ENCODE measurements around the gene TMEM41B. TPM values are rescaled to one million over a fixed set of nuclear protein-coding genes. Genes with fewer than 3 reads are reported as not detected.
A peak's percentile ranks its signal among the peaks of the same experiment; 100 is the strongest.

Gene TMEM41B
- total RNA-seq, 1 experiment from 2014 or later, result 67.2 TPM

DNA sequence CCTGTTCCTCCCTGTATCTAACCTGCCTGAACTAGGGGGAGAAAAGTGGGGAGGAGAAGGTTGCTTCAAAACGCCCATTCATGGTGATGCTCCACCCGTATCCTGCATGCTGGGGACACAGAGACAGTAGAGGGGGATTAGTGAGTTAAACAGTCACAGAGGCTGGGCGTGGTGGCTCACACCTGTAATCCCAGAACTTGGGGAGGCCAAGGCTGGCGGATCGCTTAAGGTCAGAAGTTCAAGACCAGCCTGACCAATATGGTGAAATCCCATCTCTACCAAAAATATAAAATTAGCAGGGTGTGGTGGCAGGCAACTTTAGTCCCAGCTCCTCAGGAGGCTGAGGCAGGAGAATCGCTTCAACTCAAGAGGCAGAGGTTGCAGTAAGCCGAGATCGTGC lies 47.5 kb downstream of the TMEM41B start:
- Histone ChIP-seq H2AFZ (ENCODE audit: low read depth, low read length, poor library complexity, severe bottlenecking) (no peak overlapping the region), H3K9ac (ENCODE audit: low read length) (no peak overlapping the region), H3K27ac (ENCODE audit: low read depth, low read length) (no peak overlapping the region), H3K9me2 (ENCODE audit: insufficient read depth) (peaks cover 4% of the 10 kb centered on the region; the same call in 1 of the 2 replicates), H4K20me1 (ENCODE audit: insufficient read depth) (peaks cover 3% of the 10 kb centered on the region; the same call in 1 of the 2 replicates), H3K36me3 (ENCODE audit: control insufficient read depth in 1 of 2, insufficient read depth in 2 of 2, low read length in 2 of 2) (no peaks in the 10 kb centered on the region), H3K4me2 (ENCODE audit: low read length) (no peak overlapping the region), H3K27me3 (ENCODE audit: insufficient read depth, low read length) (no peaks in the 10 kb centered on the region), H3K9me3 (ENCODE audit: control insufficient read depth in 1 of 2, insufficient read depth in 1 of 2, low read depth in 1 of 2, low read length in 2 of 2) (no peaks in the 10 kb centered on the region), H3K79me2 (ENCODE audit: insufficient read depth, low read length) (peaks cover 28% of the 10 kb centered on the region), H3K4me3 (replicated peaks in 1 of 2; ENCODE audit: low read depth in 1 of 2, low read length in 2 of 2) (no peak overlapping the region), H3K4me1 (ENCODE audit: control insufficient read depth in 1 of 2, insufficient read depth in 2 of 2, low read length in 2 of 2) (peaks cover 6 to 22% of the 10 kb centered on the region in 2 experiments)
- no peak for TF ChIP-seq CEBPB (IDR thresholded peaks at IDR 0.05; ENCODE audit: low read depth)
- ATAC-seq (no peak), DNase-seq (ENCODE audit: low read depth, low spot score) (no peak)
- RAD21 ChIA-PET (ENCODE audit: low non-redundant PET in 1 of 2, low total read pairs in 2 of 2, uncharacterized antibody in 2 of 2, unreplicated experiment in 2 of 2), result no interaction called here
- POLR2A ChIA-PET, result no interaction called here
- BruUV-seq (replicated peaks), result no TSS peak
- CTCF ChIA-PET, result no interaction called here
- intact Hi-C loops (cut with micrococcal nuclease), result no loop called here

- CTCF ChIA-PET, result no interaction called here
- Histone ChIP-seq H3K27me3 (ENCODE audit: insufficient read depth, low read length) (no peaks in the 10 kb centered on the region), H3K4me1 (ENCODE audit: control insufficient read depth in 1 of 2, insufficient read depth in 2 of 2, low read length in 2 of 2) (peaks cover 6 to 29% of the 10 kb centered on the region in 2 experiments), H4K20me1 (ENCODE audit: insufficient read depth) (peaks cover 3% of the 10 kb centered on the region; the same call in 1 of the 2 replicates), H2AFZ (ENCODE audit: low read depth, low read length, poor library complexity, severe bottlenecking) (no peak overlapping the region), H3K36me3 (ENCODE audit: control insufficient read depth in 1 of 2, insufficient read depth in 2 of 2, low read length in 2 of 2) (no peaks in the 10 kb centered on the region), H3K27ac (ENCODE audit: low read depth, low read length) (no peak overlapping the region), H3K9me3 (ENCODE audit: control insufficient read depth in 1 of 2, insufficient read depth in 1 of 2, low read depth in 1 of 2, low read length in 2 of 2) (no peaks in the 10 kb centered on the region), H3K9ac (ENCODE audit: low read length) (no peak overlapping the region), H3K9me2 (ENCODE audit: insufficient read depth) (peaks cover 4% of the 10 kb centered on the region; the same call in 1 of the 2 replicates), H3K4me3 (replicated peaks in 1 of 2; ENCODE audit: low read depth in 1 of 2, low read length in 2 of 2) (peak overlapping the region in 1 of 2 experiments; percentile 83; a peak in 1 of 4 replicates), H3K79me2 (ENCODE audit: insufficient read depth, low read length) (peaks cover 35% of the 10 kb centered on the region), H3K4me2 (ENCODE audit: low read length) (peak overlapping the region; percentile 95; the same call in 1 of the 2 replicates)
- POLR2A ChIA-PET, result no interaction called here
- TSS peak; percentile 88 for BruUV-seq (replicated peaks)
- intact Hi-C loops (cut with micrococcal nuclease), result no loop called here
- ATAC-seq (no peak), DNase-seq (ENCODE audit: low read depth, low spot score) (no peak)
- RAD21 ChIA-PET (ENCODE audit: low non-redundant PET in 1 of 2, low total read pairs in 2 of 2, uncharacterized antibody in 2 of 2, unreplicated experiment in 2 of 2), result interaction anchor here in 1 of 2 experiments (0.6 kb wide), 1 partner anchor 40 kb away, joined by 6 read pairs; no protein-coding TSS in a partner anchor
- TF ChIP-seq RAD21 (IDR thresholded peaks at IDR 0.05; ENCODE audit: low read depth), result no peak
- TF ChIP-seq, protein P1, sequence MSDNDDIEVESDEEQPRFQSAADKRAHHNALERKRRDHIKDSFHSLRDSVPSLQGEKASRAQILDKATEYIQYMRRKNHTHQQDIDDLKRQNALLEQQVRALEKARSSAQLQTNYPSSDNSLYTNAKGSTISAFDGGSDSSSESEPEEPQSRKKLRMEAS (IDR thresholded peaks at IDR 0.05), result no peak
- TF ChIP-seq POLR2AphosphoS5 (IDR thresholded peaks at IDR 0.05; ENCODE audit: low read depth, low read length), result no peak
- TF ChIP-seq CBX3 (IDR thresholded peaks at IDR 0.05; ENCODE audit: low read depth), result no peak
- no peak for TF ChIP-seq CTCF (IDR thresholded peaks at IDR 0.05 in 2 of 3, conservative IDR thresholded peaks at IDR 0.05 in 1 of 3; ENCODE audit: borderline replicate concordance in 1 of 3, insufficient read depth in 1 of 3, low read depth in 2 of 3, low read length in 2 of 3)
- no peak for TF ChIP-seq ZFX (IDR thresholded peaks at IDR 0.05)
- TF ChIP-seq YY1 (IDR thresholded peaks at IDR 0.05; ENCODE audit: extremely low read depth, insufficient replicate concordance, low read depth, low read length), result no peak
- no peak for TF ChIP-seq ELF1 (IDR thresholded peaks at IDR 0.05; ENCODE audit: borderline replicate concordance, low read depth)
- TF ChIP-seq, protein P2, sequence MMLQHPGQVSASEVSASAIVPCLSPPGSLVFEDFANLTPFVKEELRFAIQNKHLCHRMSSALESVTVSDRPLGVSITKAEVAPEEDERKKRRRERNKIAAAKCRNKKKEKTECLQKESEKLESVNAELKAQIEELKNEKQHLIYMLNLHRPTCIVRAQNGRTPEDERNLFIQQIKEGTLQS (IDR thresholded peaks at IDR 0.05), result no peak
- no peak for TF ChIP-seq POLR2A (IDR thresholded peaks at IDR 0.05; ENCODE audit: borderline replicate concordance, extremely low read depth, insufficient read depth, insufficient read length)
- TF ChIP-seq EZH2 (IDR thresholded peaks at IDR 0.05), result no peak
- no peak for TF ChIP-seq JUND (IDR thresholded peaks at IDR 0.05)
- no peak for TF ChIP-seq ZNF274 (IDR thresholded peaks at IDR 0.05; ENCODE audit: low read depth, low read length)
- no peak for TF ChIP-seq CEBPB (IDR thresholded peaks at IDR 0.05; ENCODE audit: low read depth)
- no peak for TF ChIP-seq ZBTB33 (IDR thresholded peaks at IDR 0.05; ENCODE audit: extremely low read depth, insufficient replicate concordance, low read length)
- TF ChIP-seq EGR1 (IDR thresholded peaks at IDR 0.05; ENCODE audit: low read depth), result no peak
These were observed 48.2 kb downstream of the TMEM41B start for GRCh38 chr11:9266132-9266736.

Data from HCT116 (cell line).